HG03460 (cell line): ENCODE results near the gene RALGPS2.

Source experiments
- ATAC-seq: cut with Tn5 transposase; IDR thresholded peaks from one replicate; pipeline ENCODE4 v1.9.1; 2021; ENCODE audit not compliant: unreplicated experiment

Gene RALGPS2

GRCh38 chr1:178960482-178961240, 235.6 kb downstream of the RALGPS2 start:
- ATAC-seq: no peak

GRCh38 chr1:178961331-178961730, 236.3 kb downstream of the RALGPS2 start:
- no peak for ATAC-seq

- no peak for ATAC-seq
These were observed 236.8 kb downstream of the RALGPS2 start for GRCh38 chr1:178961868-178962267.

- ATAC-seq: no peak
These were observed 238.0 kb downstream of the RALGPS2 start for GRCh38 chr1:178962853-178963711.

- no peak for ATAC-seq
These were observed 239.7 kb downstream of the RALGPS2 start for GRCh38 chr1:178964469-178965330.

- no peak for ATAC-seq
These were observed 241.3 kb downstream of the RALGPS2 start for GRCh38 chr1:178966312-178966711.

DNA sequence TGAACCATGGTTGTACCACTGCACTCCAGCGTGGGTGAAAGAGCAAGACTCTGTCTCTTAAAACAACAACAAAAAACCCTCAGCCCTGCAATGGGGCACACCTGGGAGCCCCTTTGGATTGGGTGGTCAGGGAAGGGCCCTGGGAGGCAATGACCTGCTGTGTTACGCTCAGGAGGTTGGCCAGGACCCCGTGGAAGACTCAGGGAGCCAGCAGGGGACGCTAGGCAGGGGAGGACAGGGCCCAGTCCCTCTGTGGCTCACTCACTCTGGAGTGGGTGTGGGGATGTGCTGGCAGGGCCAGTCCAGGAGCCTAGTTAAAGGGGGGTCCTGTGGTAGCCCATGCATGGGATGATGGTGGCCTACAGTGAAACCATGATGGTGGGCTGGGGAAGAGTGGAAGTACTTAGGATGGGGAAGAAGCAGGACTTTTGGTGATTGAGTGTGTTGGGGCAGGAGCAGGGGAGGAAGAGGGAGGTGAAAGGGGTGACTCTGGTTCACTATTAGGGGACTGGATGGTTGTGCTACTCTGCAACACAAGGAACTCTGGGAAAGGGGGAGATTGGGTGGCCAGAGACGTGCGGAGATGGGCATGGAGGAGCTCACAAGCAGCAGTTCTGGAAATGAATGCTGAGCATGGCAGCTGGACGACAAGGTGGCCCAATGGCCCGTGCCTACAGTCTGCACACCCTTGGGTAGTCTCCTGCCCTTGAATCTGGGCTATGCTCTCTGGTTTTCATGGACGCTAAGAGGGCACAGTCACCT, 244.4 kb downstream of the RALGPS2 start:
- ATAC-seq: no peak

DNA sequence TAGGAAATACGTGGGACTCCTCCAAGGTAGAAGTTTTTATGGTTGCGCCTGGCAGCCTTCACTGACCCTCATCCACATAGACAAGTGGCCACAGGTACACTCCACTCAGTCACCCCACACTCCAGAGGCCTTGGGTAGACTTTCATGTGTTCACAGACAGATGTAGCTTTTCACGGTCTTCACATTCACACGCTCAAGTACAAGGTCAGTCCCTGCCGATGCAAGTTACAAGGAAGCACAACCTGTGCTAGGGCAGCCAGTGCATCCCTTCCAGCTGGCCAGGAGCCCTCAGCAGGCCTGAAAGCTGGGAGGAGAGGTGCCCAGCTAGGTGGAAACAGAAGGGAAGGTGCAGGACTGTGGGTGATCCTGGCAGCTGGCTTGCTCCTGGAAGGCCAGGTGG, 245.1 kb downstream of the RALGPS2 start:
- ATAC-seq: no peak
